ENCODE results near the gene PARD6G.

PARD6G gene

DNA sequence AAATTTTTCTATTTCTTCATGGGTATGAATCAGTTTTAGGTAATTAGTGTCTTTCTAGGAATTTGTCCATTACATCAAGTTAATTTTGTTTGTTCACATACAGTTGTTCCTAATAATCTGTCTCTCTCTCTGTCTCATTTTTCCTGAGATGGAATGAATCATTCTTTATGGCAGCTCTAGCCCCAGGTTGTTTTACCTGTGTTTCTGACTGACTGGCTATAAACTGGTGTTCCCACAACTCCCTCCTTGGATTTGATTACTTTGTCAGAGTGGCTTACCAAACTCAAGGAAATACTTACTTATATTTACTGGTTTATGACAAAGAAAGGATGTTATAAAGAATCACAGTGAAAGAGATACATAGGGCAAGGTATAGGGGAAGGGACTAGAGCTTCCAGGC, 123.2 kb downstream of the PARD6G start:
- peaks cover 4% of the 10 kb centered on the region for H3K36me3 ChIP-seq (ENCODE audit: control insufficient read depth, low read depth, low read length)
- H3K27ac ChIP-seq (ENCODE audit: low read length), result no peak overlapping the region
- no peaks in the 10 kb centered on the region for H3K9me3 ChIP-seq (ENCODE audit: control insufficient read depth, low read depth, low read length)
- H3K27me3 ChIP-seq (ENCODE audit: control insufficient read depth, insufficient read depth, low read length), result no peaks in the 10 kb centered on the region
- H3K4me1 ChIP-seq (ENCODE audit: control insufficient read depth, low read depth, low read length), result peaks cover 35% of the 10 kb centered on the region
- no peak overlapping the region for H3K4me3 ChIP-seq (ENCODE audit: low read length)
- H3K9ac ChIP-seq (ENCODE audit: low read length), result no peak overlapping the region

DNA sequence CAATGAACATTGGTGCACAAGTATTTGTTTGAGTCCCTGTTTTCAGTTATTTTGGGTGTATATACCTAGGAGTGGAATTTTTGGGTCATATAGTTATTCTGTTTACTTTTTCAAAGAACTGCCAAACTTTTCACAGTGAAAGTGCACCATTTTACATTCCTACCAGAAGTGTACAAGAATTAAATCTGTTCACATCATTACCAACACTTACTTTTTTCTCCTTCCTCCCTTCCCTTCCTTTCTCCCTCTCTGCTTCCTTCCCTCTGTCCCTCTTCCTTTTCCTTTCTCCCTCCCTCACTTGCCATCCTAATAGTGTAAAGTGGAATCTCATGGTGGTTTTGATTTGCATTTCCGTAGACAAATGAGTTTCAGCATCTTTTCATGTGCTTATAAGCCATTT, 126.4 kb downstream of the PARD6G start:
- no peaks in the 10 kb centered on the region for H3K27me3 ChIP-seq (ENCODE audit: control insufficient read depth, insufficient read depth, low read length)
- no peaks in the 10 kb centered on the region for H3K9me3 ChIP-seq (ENCODE audit: control insufficient read depth, low read depth, low read length)
- no peak overlapping the region for H3K9ac ChIP-seq (ENCODE audit: low read length)
- no peak overlapping the region for H3K27ac ChIP-seq (ENCODE audit: low read length)
- peaks cover 14% of the 10 kb centered on the region for H3K36me3 ChIP-seq (ENCODE audit: control insufficient read depth, low read depth, low read length)
- peaks cover 62% of the 10 kb centered on the region for H3K4me1 ChIP-seq (ENCODE audit: control insufficient read depth, low read depth, low read length)
- H3K4me3 ChIP-seq (ENCODE audit: low read length), result no peak overlapping the region

DNA sequence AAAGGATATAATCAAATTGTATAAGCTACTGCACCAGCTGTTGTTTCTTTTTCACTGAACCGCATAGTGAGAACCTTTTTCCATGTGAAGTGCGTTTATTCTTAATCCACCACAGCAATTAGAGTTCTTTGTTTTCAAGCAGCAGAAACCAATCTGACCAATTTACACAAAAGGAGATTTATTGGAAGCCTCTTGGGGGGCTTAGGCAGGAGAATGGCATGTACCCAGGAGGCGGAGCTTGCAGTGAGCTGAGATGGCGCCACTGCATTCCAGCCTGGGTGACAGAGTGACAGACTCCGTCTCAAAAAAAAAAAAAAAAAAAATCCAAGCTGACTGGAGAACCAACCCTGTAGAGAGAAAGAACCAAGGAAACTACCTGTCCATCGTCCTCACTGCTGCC, 128.2 kb downstream of the PARD6G start:
- H3K36me3 ChIP-seq (ENCODE audit: control insufficient read depth, low read depth, low read length), result peaks cover 14% of the 10 kb centered on the region
- no peak overlapping the region for H3K27ac ChIP-seq (ENCODE audit: low read length)
- H3K9ac ChIP-seq (ENCODE audit: low read length), result no peak overlapping the region
- no peaks in the 10 kb centered on the region for H3K27me3 ChIP-seq (ENCODE audit: control insufficient read depth, insufficient read depth, low read length)
- H3K4me1 ChIP-seq (ENCODE audit: control insufficient read depth, low read depth, low read length), result peaks cover 58% of the 10 kb centered on the region
- H3K9me3 ChIP-seq (ENCODE audit: control insufficient read depth, low read depth, low read length), result no peaks in the 10 kb centered on the region
- H3K4me3 ChIP-seq (ENCODE audit: low read length), result no peak overlapping the region

DNA sequence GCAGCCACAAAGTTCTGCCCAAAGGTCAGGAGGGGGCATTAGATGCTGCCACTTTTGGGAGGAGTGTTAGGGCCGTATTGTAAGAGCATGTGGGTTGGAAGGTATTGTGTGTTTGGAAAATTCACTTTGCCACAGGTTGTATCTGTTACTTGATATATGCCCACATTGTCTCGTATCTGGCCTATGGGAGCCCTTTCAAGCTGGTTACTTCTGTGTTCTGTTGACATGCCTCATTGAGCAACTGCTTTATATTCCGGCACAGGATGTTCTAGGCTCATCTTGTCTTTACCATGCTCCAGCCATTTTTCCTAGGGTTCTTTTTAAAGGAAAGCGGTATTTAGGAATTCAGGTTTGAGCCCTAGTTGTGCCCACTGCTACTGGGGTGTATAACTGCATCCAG, 132.3 kb downstream of the PARD6G start:
- Histone ChIP-seq H3K4me1 (ENCODE audit: control insufficient read depth, low read depth, low read length) (peaks cover 63% of the 10 kb centered on the region), H3K4me3 (ENCODE audit: low read length) (no peak overlapping the region), H3K9ac (ENCODE audit: low read length) (no peak overlapping the region), H3K27ac (ENCODE audit: low read length) (no peak overlapping the region), H3K9me3 (ENCODE audit: control insufficient read depth, low read depth, low read length) (no peaks in the 10 kb centered on the region), H3K36me3 (ENCODE audit: control insufficient read depth, low read depth, low read length) (peaks cover 13% of the 10 kb centered on the region), H3K27me3 (ENCODE audit: control insufficient read depth, insufficient read depth, low read length) (no peaks in the 10 kb centered on the region)

DNA sequence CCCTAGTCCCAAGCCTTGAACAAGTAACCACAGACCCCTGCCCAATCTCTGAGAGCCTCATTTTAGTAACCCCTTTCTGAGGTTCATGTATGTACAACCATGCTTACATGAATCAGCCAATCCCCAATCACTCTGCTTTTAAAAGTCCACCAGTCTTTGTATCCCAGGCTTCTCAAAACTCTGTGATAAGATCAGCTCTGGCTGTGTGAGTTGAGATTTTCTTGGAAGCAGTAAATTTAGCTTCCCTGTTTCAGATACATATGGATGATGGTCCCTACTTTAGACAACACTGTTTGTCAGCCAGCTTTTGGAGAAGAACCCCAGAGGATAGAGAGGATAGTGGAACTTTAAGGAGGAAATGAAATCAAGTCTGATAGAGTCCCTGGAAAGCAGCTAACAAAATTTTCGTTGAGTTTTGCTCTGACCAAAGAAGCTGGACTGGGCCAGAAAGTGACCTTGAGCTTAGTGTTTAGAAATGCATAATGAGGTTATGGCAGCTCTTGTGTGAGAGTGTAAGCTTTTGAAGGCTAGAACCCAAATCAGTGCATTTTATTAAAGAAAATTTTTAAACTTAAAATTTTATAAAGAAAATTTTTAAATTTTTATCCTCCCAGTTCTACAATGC, 134.6 kb downstream of the PARD6G start:
- Histone ChIP-seq H3K9ac (ENCODE audit: low read length) (no peak overlapping the region), H3K36me3 (ENCODE audit: control insufficient read depth, low read depth, low read length) (peaks cover 7% of the 10 kb centered on the region), H3K27me3 (ENCODE audit: control insufficient read depth, insufficient read depth, low read length) (no peaks in the 10 kb centered on the region), H3K9me3 (ENCODE audit: control insufficient read depth, low read depth, low read length) (no peaks in the 10 kb centered on the region), H3K4me1 (ENCODE audit: control insufficient read depth, low read depth, low read length) (peaks cover 45% of the 10 kb centered on the region), H3K4me3 (ENCODE audit: low read length) (no peak overlapping the region), H3K27ac (ENCODE audit: low read length) (no peak overlapping the region)

DNA sequence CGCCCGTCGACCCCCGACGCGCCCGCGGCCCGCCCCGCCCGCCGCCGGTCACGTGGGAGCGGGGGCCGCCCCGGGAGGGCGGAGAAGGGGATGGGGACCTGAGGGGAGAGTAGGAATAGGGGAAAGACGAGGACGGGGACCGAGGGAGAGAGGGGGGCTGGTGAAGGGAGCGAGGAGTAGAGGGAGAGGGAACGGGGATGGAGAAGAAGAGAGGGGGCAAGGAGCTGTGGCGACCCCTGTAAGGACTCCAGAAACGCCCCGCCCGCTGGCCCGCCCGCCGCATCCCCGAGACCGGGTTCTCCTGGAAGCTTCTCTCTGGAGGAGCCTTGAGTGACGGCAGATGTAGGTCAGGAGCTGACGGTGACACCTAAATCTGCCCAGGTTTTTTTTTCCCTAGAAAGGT, 137.6 kb downstream of the PARD6G start:
- peak overlapping the region; percentile 95 for H3K4me3 ChIP-seq (ENCODE audit: low read length)
- H3K36me3 ChIP-seq (ENCODE audit: control insufficient read depth, low read depth, low read length), result peaks cover 3% of the 10 kb centered on the region
- no peak overlapping the region for H3K27ac ChIP-seq (ENCODE audit: low read length)
- H3K9me3 ChIP-seq (ENCODE audit: control insufficient read depth, low read depth, low read length), result no peaks in the 10 kb centered on the region
- peaks cover 43% of the 10 kb centered on the region for H3K4me1 ChIP-seq (ENCODE audit: control insufficient read depth, low read depth, low read length)
- H3K27me3 ChIP-seq (ENCODE audit: control insufficient read depth, insufficient read depth, low read length), result no peaks in the 10 kb centered on the region
- H3K9ac ChIP-seq (ENCODE audit: low read length), result peak overlapping the region; percentile 64

DNA sequence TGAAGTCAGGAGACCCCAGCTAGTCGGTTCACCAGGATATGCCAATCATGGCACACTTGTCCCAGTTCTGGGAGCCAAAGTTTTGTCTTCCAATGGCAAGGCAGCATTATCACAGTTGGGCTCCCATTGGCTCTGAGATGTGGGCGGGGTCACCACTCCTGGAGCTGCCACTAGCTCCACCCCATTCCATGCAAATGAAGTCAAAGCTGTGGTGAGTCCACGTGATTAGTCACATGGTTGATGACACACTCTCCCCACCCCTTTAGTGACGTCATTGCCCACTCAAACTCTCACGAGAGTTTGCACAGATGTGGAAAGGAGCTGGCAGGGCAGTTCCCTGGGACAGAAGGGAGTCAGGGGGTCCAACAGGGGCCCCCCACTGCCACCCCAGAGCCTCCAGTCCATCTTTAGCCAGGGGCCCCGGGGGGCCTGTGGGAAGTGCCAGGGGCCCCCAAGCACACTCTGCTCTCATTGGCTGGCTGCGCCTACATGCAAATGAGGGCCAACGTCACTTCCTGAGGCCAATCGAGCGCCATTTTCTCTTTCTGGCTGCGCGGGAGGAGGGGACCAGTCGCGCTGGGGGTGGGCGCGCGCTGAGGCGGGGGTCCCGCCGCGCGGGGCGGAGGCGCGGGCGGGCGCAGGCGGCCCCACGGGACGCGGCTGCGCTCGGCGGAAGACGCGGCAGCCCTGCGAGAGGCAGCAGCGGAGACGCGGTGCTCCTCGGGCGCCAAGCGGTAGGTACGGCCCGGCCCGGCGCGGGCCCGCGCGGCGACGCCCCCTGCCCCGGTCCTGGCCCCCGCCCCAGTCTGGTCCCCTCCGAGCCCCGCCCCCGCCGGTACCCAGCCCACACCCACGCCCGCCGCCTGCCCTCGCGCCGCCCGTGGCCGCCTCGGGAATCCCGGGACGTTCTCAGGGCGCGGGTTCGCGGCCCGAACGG, 138.3 kb downstream of the PARD6G start, which contains the start of gene ADNP2:
TSS of gene ADNP2 (plus strand) at position 524 of the 937 bp plus-strand sequence. CDS start 8,281 bp downstream, outside the sequence.
- Histone ChIP-seq H3K9me3 (ENCODE audit: control insufficient read depth, low read depth, low read length) (no peaks in the 10 kb centered on the region), H3K36me3 (ENCODE audit: control insufficient read depth, low read depth, low read length) (peaks cover 3% of the 10 kb centered on the region), H3K27me3 (ENCODE audit: control insufficient read depth, insufficient read depth, low read length) (no peaks in the 10 kb centered on the region), H3K4me3 (ENCODE audit: low read length) (peak within 1 kb of the TSS; percentile 95), H3K27ac (ENCODE audit: low read length) (peak within 1 kb of the TSS; percentile 55), H3K4me1 (ENCODE audit: control insufficient read depth, low read depth, low read length) (peaks cover 50% of the 10 kb centered on the region), H3K9ac (ENCODE audit: low read length) (peak within 1 kb of the TSS; percentile 64)

DNA sequence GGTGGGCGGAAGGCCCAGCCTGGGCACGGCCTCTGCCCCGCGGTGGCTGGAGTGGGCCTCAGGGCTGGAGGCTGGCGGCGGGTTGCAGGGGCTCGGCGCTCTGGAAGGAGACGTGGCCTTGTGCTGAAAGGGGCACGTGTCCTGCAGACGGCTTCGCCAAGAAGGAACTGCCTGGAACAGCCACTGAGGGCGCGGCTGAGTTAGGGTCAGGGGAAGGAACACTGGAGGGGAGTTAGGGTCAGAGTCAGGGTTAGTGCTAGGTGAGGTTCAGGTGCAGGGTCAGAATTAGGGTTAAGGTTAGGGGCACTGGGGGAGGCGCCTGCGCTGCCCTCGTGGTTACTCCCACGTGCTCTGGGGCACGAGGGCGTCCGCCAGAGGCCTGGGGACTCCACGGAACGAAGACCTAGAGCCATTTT, 139.2 kb downstream of the PARD6G start:
- peaks cover 3% of the 10 kb centered on the region for H3K36me3 ChIP-seq (ENCODE audit: control insufficient read depth, low read depth, low read length)
- H3K4me3 ChIP-seq (ENCODE audit: low read length), result no peak overlapping the region
- no peak overlapping the region for H3K27ac ChIP-seq (ENCODE audit: low read length)
- no peaks in the 10 kb centered on the region for H3K9me3 ChIP-seq (ENCODE audit: control insufficient read depth, low read depth, low read length)
- no peak overlapping the region for H3K9ac ChIP-seq (ENCODE audit: low read length)
- no peaks in the 10 kb centered on the region for H3K27me3 ChIP-seq (ENCODE audit: control insufficient read depth, insufficient read depth, low read length)
- peaks cover 51% of the 10 kb centered on the region for H3K4me1 ChIP-seq (ENCODE audit: control insufficient read depth, low read depth, low read length)

DNA sequence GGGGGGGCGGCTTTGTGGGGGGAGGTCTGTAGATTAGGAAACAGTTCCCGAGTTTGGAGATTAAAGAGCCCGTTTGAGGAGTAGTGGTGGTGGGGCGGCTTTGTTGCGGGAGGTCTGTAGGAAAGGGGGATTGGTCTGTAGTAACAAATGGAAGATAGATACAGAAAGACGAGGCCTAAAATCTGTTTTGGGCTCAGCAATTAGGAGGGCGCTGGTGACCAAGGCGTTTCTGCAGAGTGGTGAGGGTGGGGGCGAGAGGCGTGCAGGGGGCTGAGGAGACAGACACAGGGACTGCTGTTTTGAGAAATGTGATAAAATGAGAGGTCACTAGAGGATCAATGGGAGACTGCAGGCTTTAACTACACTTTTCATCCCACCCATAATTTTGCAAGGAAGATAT, 139.9 kb downstream of the PARD6G start:
- Histone ChIP-seq H3K27ac (ENCODE audit: low read length) (no peak overlapping the region), H3K4me1 (ENCODE audit: control insufficient read depth, low read depth, low read length) (peaks cover 46% of the 10 kb centered on the region), H3K4me3 (ENCODE audit: low read length) (no peak overlapping the region), H3K9me3 (ENCODE audit: control insufficient read depth, low read depth, low read length) (no peaks in the 10 kb centered on the region), H3K36me3 (ENCODE audit: control insufficient read depth, low read depth, low read length) (peaks cover 3% of the 10 kb centered on the region), H3K9ac (ENCODE audit: low read length) (no peak overlapping the region), H3K27me3 (ENCODE audit: control insufficient read depth, insufficient read depth, low read length) (no peaks in the 10 kb centered on the region)

Data from iPS-18a (cell line).